Activated CD4-positive, alpha-beta T cell treated with anti-CD3 and anti-CD28 coated beads, Interleukin-2, Interleukin-6, amounts not matched to agents 100 ng/mL and 50 ng/mL, durations not matched to agents 16 hours and 8 hours (primary cell): ENCODE results near the gene C1QTNF7.

ENCODE experiments used
- DNase-seq: peaks from one replicate; pipeline ENCODE4 v3.0.0-alpha.2; 2020

The C1QTNF7 gene

GRCh38 chr4:15458616-15459015 is 30.8 kb downstream of the C1QTNF7 start:
- no peak for DNase-seq

- DNase-seq = no peak
Measured at GRCh38 chr4:15459706-15460105, 31.9 kb downstream of the C1QTNF7 start.

- DNase-seq = no peak
Measured at GRCh38 chr4:15466596-15466995, 38.8 kb downstream of the C1QTNF7 start.

GRCh38 chr4:15469402-15470127 is 41.7 kb downstream of the C1QTNF7 start, which contains the start of gene CC2D2A:
Gene CC2D2A, plus strand, starts transcription at chr4:15469882. Its CDS starts 6,051 bp downstream, at chr4:15475933.
- DNase-seq = no peak

GRCh38 chr4:15470128-15470475 is 42.3 kb downstream of the C1QTNF7 start:
- DNase-seq = no peak

- DNase-seq = no peak
Measured at GRCh38 chr4:15476396-15476795, 48.6 kb downstream of the C1QTNF7 start.

GRCh38 chr4:15478724-15479088 is 50.9 kb downstream of the C1QTNF7 start:
- no peak for DNase-seq

GRCh38 chr4:15479089-15479912 is 51.5 kb downstream of the C1QTNF7 start:
- DNase-seq = no peak

GRCh38 chr4:15479913-15480185 is 52.0 kb downstream of the C1QTNF7 start:
- DNase-seq = no peak

GRCh38 chr4:15481961-15482745 is 54.3 kb downstream of the C1QTNF7 start:
- DNase-seq = no peak

- no peak for DNase-seq
Measured at GRCh38 chr4:15482842-15483241, 55.0 kb downstream of the C1QTNF7 start.

GRCh38 chr4:15488136-15488535 is 60.3 kb downstream of the C1QTNF7 start:
- no peak for DNase-seq

- DNase-seq = no peak
Measured at GRCh38 chr4:15488658-15489470, 61.0 kb downstream of the C1QTNF7 start.

- no peak for DNase-seq
Measured at GRCh38 chr4:15489551-15489950, 61.7 kb downstream of the C1QTNF7 start.

- DNase-seq = no peak
Measured at GRCh38 chr4:15493411-15493810, 65.6 kb downstream of the C1QTNF7 start.

- no peak for DNase-seq
Measured at GRCh38 chr4:15495621-15496020, 67.8 kb downstream of the C1QTNF7 start.
